GM12873 (cell line): ENCODE results near the gene PSMB10.

Experiments
- TF ChIP-seq, protein P1 (sequence below): IDR thresholded peaks from 2 replicates; pipeline ENCODE4 v1.5.1; 2012; ENCODE audit warnings: low read depth, mild to moderate bottlenecking, moderate library complexity, low read length, control low read depth; ENCODE audit not compliant: insufficient read depth; ENCODE audit errors: missing control alignments

PSMB10 gene

DNA sequence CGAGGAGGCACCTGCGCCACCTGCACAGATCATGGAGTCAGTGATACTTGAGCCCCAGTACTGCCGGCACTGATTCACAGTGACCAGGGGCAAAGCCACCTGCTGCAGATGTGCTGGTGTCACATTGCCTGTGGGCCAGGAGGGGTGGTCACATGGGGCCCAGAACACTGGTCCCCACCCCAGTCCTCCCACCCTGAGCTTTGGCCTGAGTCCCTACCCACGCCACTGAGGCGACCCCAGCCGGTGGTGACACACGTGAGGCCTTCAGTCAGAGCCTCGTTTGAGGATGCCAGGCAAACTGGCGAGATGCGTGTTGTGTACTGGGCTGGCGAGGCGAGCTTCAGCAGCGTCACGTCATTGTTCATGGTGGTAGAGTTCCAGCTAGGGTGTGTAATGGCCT is 6.5 kb downstream of the PSMB10 start:
- TF ChIP-seq, protein P1, sequence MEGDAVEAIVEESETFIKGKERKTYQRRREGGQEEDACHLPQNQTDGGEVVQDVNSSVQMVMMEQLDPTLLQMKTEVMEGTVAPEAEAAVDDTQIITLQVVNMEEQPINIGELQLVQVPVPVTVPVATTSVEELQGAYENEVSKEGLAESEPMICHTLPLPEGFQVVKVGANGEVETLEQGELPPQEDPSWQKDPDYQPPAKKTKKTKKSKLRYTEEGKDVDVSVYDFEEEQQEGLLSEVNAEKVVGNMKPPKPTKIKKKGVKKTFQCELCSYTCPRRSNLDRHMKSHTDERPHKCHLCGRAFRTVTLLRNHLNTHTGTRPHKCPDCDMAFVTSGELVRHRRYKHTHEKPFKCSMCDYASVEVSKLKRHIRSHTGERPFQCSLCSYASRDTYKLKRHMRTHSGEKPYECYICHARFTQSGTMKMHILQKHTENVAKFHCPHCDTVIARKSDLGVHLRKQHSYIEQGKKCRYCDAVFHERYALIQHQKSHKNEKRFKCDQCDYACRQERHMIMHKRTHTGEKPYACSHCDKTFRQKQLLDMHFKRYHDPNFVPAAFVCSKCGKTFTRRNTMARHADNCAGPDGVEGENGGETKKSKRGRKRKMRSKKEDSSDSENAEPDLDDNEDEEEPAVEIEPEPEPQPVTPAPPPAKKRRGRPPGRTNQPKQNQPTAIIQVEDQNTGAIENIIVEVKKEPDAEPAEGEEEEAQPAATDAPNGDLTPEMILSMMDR, result no peak

DNA sequence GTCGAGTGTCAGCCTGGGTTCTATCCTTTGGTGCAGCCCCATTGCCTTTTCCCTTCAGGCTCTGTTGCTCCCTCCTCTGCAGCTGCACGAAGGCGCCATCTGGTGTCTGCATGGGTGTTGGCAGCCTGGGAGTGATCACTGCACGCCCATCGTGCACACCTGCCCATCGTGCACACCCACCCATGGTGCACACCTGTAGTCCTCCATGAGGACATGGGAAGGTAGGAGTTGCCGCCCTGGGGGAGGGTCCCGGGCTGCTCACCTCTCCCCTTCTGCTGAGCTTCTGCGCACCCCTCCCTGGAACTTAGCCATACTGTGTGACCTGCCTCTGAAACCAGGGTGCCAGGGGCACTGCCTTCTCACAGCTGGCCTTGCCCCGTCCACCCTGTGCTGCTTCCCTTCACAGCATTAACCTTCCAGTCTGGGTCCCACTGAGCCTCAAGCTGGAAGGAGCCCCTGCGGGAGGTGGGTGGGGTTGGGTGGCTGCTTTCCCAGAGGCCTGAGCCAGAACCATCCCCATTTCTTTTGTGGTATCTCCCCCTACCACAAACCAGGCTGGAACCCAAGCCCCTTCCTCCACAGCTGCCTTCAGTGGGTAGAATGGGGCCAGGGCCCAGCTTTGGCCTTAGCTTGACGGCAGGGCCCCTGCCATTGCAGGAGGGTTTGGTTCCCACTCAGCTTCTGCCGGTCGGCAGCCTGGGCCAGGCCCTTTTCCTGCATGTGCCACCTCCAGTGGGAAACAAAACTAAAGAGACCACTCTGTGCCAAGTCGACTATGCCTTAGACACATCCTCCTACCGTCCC is 7.9 kb downstream of the PSMB10 start:
- TF ChIP-seq, protein P1, result peak; percentile 98

GRCh38 chr16:67928147-67928546 is 8.5 kb downstream of the PSMB10 start:
- TF ChIP-seq, protein P1, result no peak

DNA sequence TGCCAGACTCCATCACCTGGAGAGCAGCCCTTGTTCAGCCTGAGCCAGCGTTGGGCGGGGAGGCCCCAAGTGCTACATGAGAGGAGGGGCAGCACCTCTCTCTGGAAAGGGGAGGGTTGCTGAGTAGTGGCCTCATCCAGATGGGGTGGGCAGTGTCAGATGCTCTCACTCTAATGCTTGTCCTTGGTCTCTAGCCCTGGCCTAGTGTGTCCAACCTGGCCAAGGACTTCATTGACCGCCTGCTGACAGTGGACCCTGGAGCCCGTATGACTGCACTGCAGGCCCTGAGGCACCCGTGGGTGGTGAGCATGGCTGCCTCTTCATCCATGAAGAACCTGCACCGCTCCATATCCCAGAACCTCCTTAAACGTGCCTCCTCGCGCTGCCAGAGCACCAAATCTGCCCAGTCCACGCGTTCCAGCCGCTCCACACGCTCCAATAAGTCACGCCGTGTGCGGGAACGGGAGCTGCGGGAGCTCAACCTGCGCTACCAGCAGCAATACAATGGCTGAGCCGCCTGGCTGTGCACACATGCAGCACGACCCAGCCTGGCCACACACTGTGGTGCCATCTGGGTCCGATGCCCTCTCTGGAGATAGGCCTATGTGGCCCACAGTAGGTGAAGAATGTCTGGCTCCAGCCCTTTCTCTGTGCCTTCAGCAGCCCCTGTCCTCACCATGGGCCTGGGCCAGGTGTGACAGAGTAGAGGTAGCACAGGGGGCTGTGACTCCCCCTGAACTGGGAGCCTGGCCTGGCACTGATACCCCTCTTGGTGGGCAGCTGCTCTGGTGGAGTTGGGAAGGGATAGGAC is 9.3 kb downstream of the PSMB10 start:
- TF ChIP-seq, protein P1, result no peak

DNA sequence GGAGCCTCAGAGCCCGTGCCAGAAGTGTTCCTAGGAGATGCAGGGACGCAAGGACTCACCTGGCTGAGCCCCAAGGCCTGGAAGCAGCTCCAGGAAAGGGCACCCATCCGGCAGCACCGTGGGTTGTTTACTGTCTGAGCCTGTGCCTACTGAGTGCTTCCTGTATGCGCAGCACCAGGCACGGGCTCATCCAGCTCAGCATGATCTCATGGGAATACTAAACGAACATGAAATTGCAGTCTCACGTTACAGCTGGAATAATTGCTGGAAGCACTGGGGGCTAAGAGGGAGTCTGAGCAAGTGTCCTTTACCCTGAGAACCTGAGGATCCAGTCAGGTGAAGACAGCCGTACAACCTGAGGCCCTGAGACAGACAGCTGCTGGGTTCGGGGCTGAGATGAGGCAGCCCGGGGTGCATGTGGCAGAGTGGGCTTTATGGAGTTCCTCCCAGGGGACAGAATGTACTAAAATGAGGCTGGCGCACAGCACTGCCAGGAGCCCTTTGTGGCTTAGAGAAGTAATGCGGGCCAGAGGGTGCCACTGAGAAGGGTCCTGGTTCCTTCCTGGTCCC is 10.4 kb downstream of the PSMB10 start:
- TF ChIP-seq, protein P1, result peak; percentile 21

- TF ChIP-seq, protein P1, result no peak
Measured at GRCh38 chr16:67924140-67924906, 12.3 kb downstream of the PSMB10 start.
